Smooth muscle cell of the brain vasculature (primary cell): Measurements from ENCODE around the gene PACRG.

Experiments used
- DNase-seq: peaks from one replicate; pipeline ENCODE4 v3.0.0-alpha.2; 2012; ENCODE audit warnings: low read depth, low spot score

PACRG gene

GRCh38 chr6:163240556-163240955 lies 512.8 kb downstream of the PACRG start:
- no peak for DNase-seq

GRCh38 chr6:163241683-163242082 lies 513.9 kb downstream of the PACRG start:
- no peak for DNase-seq

GRCh38 chr6:163243083-163243482 lies 515.3 kb downstream of the PACRG start:
- no peak for DNase-seq

- DNase-seq, result no peak
Measured at GRCh38 chr6:163243692-163244589, 516.2 kb downstream of the PACRG start.

GRCh38 chr6:163248051-163248450 lies 520.3 kb downstream of the PACRG start:
- no peak for DNase-seq

GRCh38 chr6:163249651-163250101 lies 521.9 kb downstream of the PACRG start:
- DNase-seq, result no peak

- DNase-seq, result no peak
Measured at GRCh38 chr6:163250116-163250515, 522.3 kb downstream of the PACRG start.

- no peak for DNase-seq
Measured at GRCh38 chr6:163252061-163252591, 524.4 kb downstream of the PACRG start.

- DNase-seq, result no peak
Measured at GRCh38 chr6:163253556-163254213, 525.9 kb downstream of the PACRG start.

GRCh38 chr6:163254341-163254835 lies 526.6 kb downstream of the PACRG start:
- no peak for DNase-seq

- no peak for DNase-seq
Measured at GRCh38 chr6:163255265-163255664, 527.5 kb downstream of the PACRG start.

- no peak for DNase-seq
Measured at GRCh38 chr6:163259689-163260088, 531.9 kb downstream of the PACRG start.

GRCh38 chr6:163260111-163260895 lies 532.5 kb downstream of the PACRG start:
- DNase-seq, result no peak

- no peak for DNase-seq
Measured at GRCh38 chr6:163260911-163261310, 533.1 kb downstream of the PACRG start.

- no peak for DNase-seq
Measured at GRCh38 chr6:163261361-163261760, 533.6 kb downstream of the PACRG start.

GRCh38 chr6:163262080-163262479 lies 534.3 kb downstream of the PACRG start:
- DNase-seq, result no peak

- no peak for DNase-seq
Measured at GRCh38 chr6:163263196-163263595, 535.4 kb downstream of the PACRG start.

- no peak for DNase-seq
Measured at GRCh38 chr6:163263998-163264661, 536.4 kb downstream of the PACRG start.

- no peak for DNase-seq
Measured at GRCh38 chr6:163264662-163265035, 536.9 kb downstream of the PACRG start.

- no peak for DNase-seq
Measured at GRCh38 chr6:163281634-163282033, 553.9 kb downstream of the PACRG start.

- DNase-seq, result no peak
Measured at GRCh38 chr6:163282672-163283071, 554.9 kb downstream of the PACRG start.
